ENCODE measurements around the gene C2orf72.

GRCh38 chr2:231047274-231047922 lies 10.1 kb downstream of the C2orf72 start:
- TF ChIP-seq POLR2AphosphoS5 (IDR thresholded peaks at IDR 0.05), result no peak
- no peak for TF ChIP-seq CTCF (IDR thresholded peaks at IDR 0.05)
- no peak for TF ChIP-seq POLR2A (IDR thresholded peaks at IDR 0.05; ENCODE audit: low read depth)

Data from esophagus muscularis mucosa (tissue), 3 donors.